T-helper 1 cell (primary cell): ENCODE measurements around the gene ENDOV.

Source experiments
- DNase-seq, 5 donors: peaks; one replicate each; pipeline ENCODE4 v3.0.0-alpha.2; 2012 to 2020

The ENDOV gene

GRCh38 chr17:80432350-80432955 is 17.5 kb downstream of the ENDOV start:
- DNase-seq: peak in 1 of 5 donors; percentile 3

GRCh38 chr17:80432961-80433550 is 18.1 kb downstream of the ENDOV start:
- DNase-seq: no peak

- DNase-seq: no peak
Observed at GRCh38 chr17:80433916-80434666, 19.1 kb downstream of the ENDOV start.

- no peak for DNase-seq
Observed at GRCh38 chr17:80437532-80437931, 22.6 kb downstream of the ENDOV start.

- no peak for DNase-seq
Observed at GRCh38 chr17:80438806-80439205, 23.8 kb downstream of the ENDOV start.

- no peak for DNase-seq
Observed at GRCh38 chr17:80439499-80439898, 24.5 kb downstream of the ENDOV start.

GRCh38 chr17:80441133-80441578 is 26.2 kb downstream of the ENDOV start:
- DNase-seq: peak in 3 of 5 donors; percentile 33 to 57 (median 38)

- no peak for DNase-seq
Observed at GRCh38 chr17:80441598-80442322, 26.8 kb downstream of the ENDOV start.

GRCh38 chr17:80442323-80442659 is 27.3 kb downstream of the ENDOV start:
- no peak for DNase-seq

GRCh38 chr17:80442764-80443163 is 27.8 kb downstream of the ENDOV start:
- DNase-seq: no peak

- DNase-seq: no peak
Observed at GRCh38 chr17:80443498-80443897, 28.5 kb downstream of the ENDOV start.

GRCh38 chr17:80443916-80444643 is 29.1 kb downstream of the ENDOV start:
- DNase-seq: no peak

- no peak for DNase-seq
Observed at GRCh38 chr17:80444644-80444979, 29.6 kb downstream of the ENDOV start.

- no peak for DNase-seq
Observed at GRCh38 chr17:80445007-80445725, 30.2 kb downstream of the ENDOV start.

GRCh38 chr17:80445726-80446110 is 30.8 kb downstream of the ENDOV start:
- no peak for DNase-seq

GRCh38 chr17:80446645-80447405 is 31.9 kb downstream of the ENDOV start:
- DNase-seq: no peak

GRCh38 chr17:80447790-80448189 is 32.8 kb downstream of the ENDOV start:
- DNase-seq: no peak

- no peak for DNase-seq
Observed at GRCh38 chr17:80449194-80449929, 34.4 kb downstream of the ENDOV start.

GRCh38 chr17:80449930-80450576 is 35.1 kb downstream of the ENDOV start:
- no peak for DNase-seq

GRCh38 chr17:80451104-80451775 is 36.3 kb downstream of the ENDOV start:
- no peak for DNase-seq
